ENCODE results near the gene GRAMD1A. TPM values are rescaled to one million over a fixed set of nuclear protein-coding genes. Genes with fewer than 3 reads are reported as not detected.

GRAMD1A gene
- total and polyA plus RNA-seq, 2 donors (not counting 1 experiment from before 2014, with no cell fraction given), result 83.8 to 102 TPM

- CTCF ChIA-PET, result no interaction called here
- POLR2A ChIA-PET, result no interaction called here
- ATAC-seq (ENCODE audit: low read depth) (no peak), DNase-seq (no peak)
- H3K4me2 ChIP-seq (replicated peaks; ENCODE audit: low read depth, low read length, poor library complexity, severe bottlenecking), result no peak overlapping the region
- H3K4me1 Mint-ChIP-seq, result no peaks in the 10 kb centered on the region
- H3K27ac Mint-ChIP-seq, result no peak overlapping the region
- H3K9ac ChIP-seq (ENCODE audit: low read length), result no peak overlapping the region
- H3K36me3 ChIP-seq (replicated peaks in 1 of 2; ENCODE audit: control extremely low read depth in 1 of 2, control insufficient read depth in 1 of 2, extremely low read depth in 1 of 2, insufficient read depth in 2 of 2, low read length in 1 of 2), result no peaks in the 10 kb centered on the region
- no peak overlapping the region for H3K4me3 Mint-ChIP-seq
- H3K79me2 ChIP-seq (ENCODE audit: control insufficient read depth, insufficient read depth, low read length), result no peaks in the 10 kb centered on the region
- H3K4me3 ChIP-seq (ENCODE audit: control extremely low read depth in 1 of 5, extremely low read depth in 1 of 5, insufficient read depth in 1 of 5, low read depth in 2 of 5, low read length in 4 of 5), result no peak overlapping the region
- no peaks in the 10 kb centered on the region for H4K20me1 ChIP-seq (ENCODE audit: control insufficient read depth, insufficient read depth, low read length, poor library complexity, severe bottlenecking)
- peaks cover 11% of the 10 kb centered on the region for H3K27me3 Mint-ChIP-seq
- H3K27ac ChIP-seq (ENCODE audit: low read length in 2 of 2), result no peak overlapping the region
- 98% methylated on average over 5 of the region's 5 CpGs for WGBS (ENCODE audit: insufficient coverage)
- H3K4me1 ChIP-seq (ENCODE audit: control insufficient read depth in 2 of 2, insufficient read depth in 2 of 2, low read length in 2 of 2), result no peaks in the 10 kb centered on the region
- no peak overlapping the region for H2AFZ ChIP-seq (ENCODE audit: insufficient read depth, low read depth, low read length, poor library complexity, severe bottlenecking)
- no peaks in the 10 kb centered on the region for H3K9me3 ChIP-seq (ENCODE audit: control extremely low read depth in 1 of 3, control insufficient read depth in 2 of 3, insufficient read depth in 1 of 3, low read length in 2 of 3)
- H3K27me3 ChIP-seq (replicated peaks in 1 of 4; ENCODE audit: control extremely low read depth in 1 of 4, control insufficient read depth in 3 of 4, insufficient read depth in 4 of 4, low read length in 3 of 4), result no peaks in the 10 kb centered on the region
- intact Hi-C loops (cut with micrococcal nuclease), result no loop called here
- TF ChIP-seq CTCF (IDR thresholded peaks at IDR 0.05) (no peak), EZH2 (IDR thresholded peaks at IDR 0.05; ENCODE audit: borderline replicate concordance, insufficient read depth, low read depth, low read length, poor library complexity, severe bottlenecking) (no peak)
- H3K9me3 Mint-ChIP-seq (ENCODE audit: insufficient read depth), result no peaks in the 10 kb centered on the region
Measured at GRCh38 chr19:35051796-35052195, 51.7 kb downstream of the GRAMD1A start.

- no peaks in the 10 kb centered on the region for H3K4me1 Mint-ChIP-seq
- H4K20me1 ChIP-seq (ENCODE audit: control insufficient read depth, insufficient read depth, low read length, poor library complexity, severe bottlenecking), result no peaks in the 10 kb centered on the region
- ChIA-PET POLR2A (no interaction called here), CTCF (interaction anchor here (0.7 kb wide), 2 partner anchors 18 to 49 kb away, joined by 3 to 4 read pairs; no protein-coding TSS in a partner anchor)
- TF ChIP-seq EZH2 (IDR thresholded peaks at IDR 0.05; ENCODE audit: borderline replicate concordance, insufficient read depth, low read depth, low read length, poor library complexity, severe bottlenecking) (no peak), CTCF (IDR thresholded peaks at IDR 0.05) (no peak)
- H3K9me3 Mint-ChIP-seq (ENCODE audit: insufficient read depth), result no peaks in the 10 kb centered on the region
- no peak overlapping the region for H3K4me2 ChIP-seq (replicated peaks; ENCODE audit: low read depth, low read length, poor library complexity, severe bottlenecking)
- no peaks in the 10 kb centered on the region for H3K79me2 ChIP-seq (ENCODE audit: control insufficient read depth, insufficient read depth, low read length)
- peaks cover 11% of the 10 kb centered on the region for H3K27me3 Mint-ChIP-seq
- no peak overlapping the region for H2AFZ ChIP-seq (ENCODE audit: insufficient read depth, low read depth, low read length, poor library complexity, severe bottlenecking)
- H3K9ac ChIP-seq (ENCODE audit: low read length), result no peak overlapping the region
- H3K27me3 ChIP-seq (replicated peaks in 1 of 4; ENCODE audit: control extremely low read depth in 1 of 4, control insufficient read depth in 3 of 4, insufficient read depth in 4 of 4, low read length in 3 of 4), result no peaks in the 10 kb centered on the region
- WGBS (ENCODE audit: insufficient coverage), result 85% methylated on average over 6 of the region's 8 CpGs
- no peak overlapping the region for H3K27ac Mint-ChIP-seq
- H3K36me3 ChIP-seq (replicated peaks in 1 of 2; ENCODE audit: control extremely low read depth in 1 of 2, control insufficient read depth in 1 of 2, extremely low read depth in 1 of 2, insufficient read depth in 2 of 2, low read length in 1 of 2), result no peaks in the 10 kb centered on the region
- no peak overlapping the region for H3K27ac ChIP-seq (ENCODE audit: low read length in 2 of 2)
- no peak overlapping the region for H3K4me3 Mint-ChIP-seq
- DNase-seq (no peak), ATAC-seq (ENCODE audit: low read depth) (no peak)
- no peak overlapping the region for H3K4me3 ChIP-seq (ENCODE audit: control extremely low read depth in 1 of 5, extremely low read depth in 1 of 5, insufficient read depth in 1 of 5, low read depth in 2 of 5, low read length in 4 of 5)
- intact Hi-C loops (cut with micrococcal nuclease), result no loop called here
- H3K4me1 ChIP-seq (ENCODE audit: control insufficient read depth in 2 of 2, insufficient read depth in 2 of 2, low read length in 2 of 2), result no peaks in the 10 kb centered on the region
- no peaks in the 10 kb centered on the region for H3K9me3 ChIP-seq (ENCODE audit: control extremely low read depth in 1 of 3, control insufficient read depth in 2 of 3, insufficient read depth in 1 of 3, low read length in 2 of 3)
Measured at GRCh38 chr19:35052599-35053190, 52.6 kb downstream of the GRAMD1A start.
